Ascending aorta (tissue), 2 donors: ENCODE data around the gene ATP6V1G3. TPM values are rescaled to one million over a fixed set of nuclear protein-coding genes. Genes with fewer than 3 reads are reported as not detected.

ENCODE experiments used
- DNase-seq, 2 donors: peaks; one replicate each; pipeline ENCODE4 v3.0.0-alpha.2; 2019; ENCODE audit warnings: low spot score in 2 of 2
- H3K27ac ChIP-seq, 2 donors: fragments of 200-600 bp; sonication (generic); one replicate each; pipeline ENCODE4 v1.5.1; 2016 to 2017; ENCODE audit warnings: mild to moderate bottlenecking in 1 of 2
- H3K27me3 ChIP-seq: fragments of 200-600 bp; sonication (generic); one replicate; pipeline ENCODE4 v1.5.1; 2017
- H3K36me3 ChIP-seq, 2 donors: fragments of 200-600 bp; sonication (generic); one replicate each; pipeline ENCODE4 v1.5.1; 2016
- H3K4me1 ChIP-seq, 2 donors: fragments of 200-600 bp; sonication (generic); one replicate each; pipeline ENCODE4 v1.5.1; 2016 to 2017; ENCODE audit warnings: mild to moderate bottlenecking in 1 of 2
- H3K4me3 ChIP-seq, 2 donors: fragments of 200-600 bp; sonication (generic); one replicate each; pipeline ENCODE4 v1.5.1; 2016 to 2017; ENCODE audit warnings: mild to moderate bottlenecking in 1 of 2
- H3K9me3 ChIP-seq, 2 donors: fragments of 200-600 bp; sonication (generic); one replicate each; pipeline ENCODE4 v1.5.1; 2016
- CTCF ChIP-seq, 3 experiments: fragments of 200-600 bp in 2 of 3; fragments of 450-650 bp in 1 of 3; sonication (generic) in 2 of 3; IDR thresholded peaks; one replicate each; pipeline ENCODE4 v1.5.1; 2016 to 2019; ENCODE audit warnings: antibody characterized with exemption in 3 of 3, mild to moderate bottlenecking in 1 of 3, moderate library complexity in 1 of 3
- intact Hi-C: fragments of 100-400 bp; cut with DNase I; formaldehyde crosslinking; loops from one replicate; pipeline ENCODE4 v1.15.1; 2023
- total RNA-seq: library from RNA; depleted of rRNA; stranded (reverse); fragments of >200 nt; gene quantifications from one replicate; pipeline ENCODE4 v1.1.0, GENCODE V29; 2016

ATP6V1G3 gene
- total RNA-seq, 1 donor from 2014 or later, result not detected

- no peak for DNase-seq
- no peaks in the 10 kb centered on the region for H3K27me3 ChIP-seq
- H3K27ac ChIP-seq, result no peak overlapping the region
- H3K4me1 ChIP-seq, result no peaks in the 10 kb centered on the region
- no peak for TF ChIP-seq CTCF (IDR thresholded peaks at IDR 0.05)
- H3K9me3 ChIP-seq, result no peaks in the 10 kb centered on the region
- H3K36me3 ChIP-seq, result no peaks in the 10 kb centered on the region
- H3K4me3 ChIP-seq, result no peak overlapping the region
- intact Hi-C loops, result no loop called here
Measured at GRCh38 chr1:198494658-198495103, 45.8 kb downstream of the ATP6V1G3 start.

- DNase-seq, result no peak
- Histone ChIP-seq H3K27ac (no peak overlapping the region), H3K27me3 (no peaks in the 10 kb centered on the region), H3K4me1 (no peaks in the 10 kb centered on the region), H3K36me3 (no peaks in the 10 kb centered on the region), H3K4me3 (no peak overlapping the region), H3K9me3 (no peaks in the 10 kb centered on the region)
- intact Hi-C loops, result no loop called here
- no peak for TF ChIP-seq CTCF (IDR thresholded peaks at IDR 0.05)
Measured at GRCh38 chr1:198494139-198494538, 46.3 kb downstream of the ATP6V1G3 start.

DNA sequence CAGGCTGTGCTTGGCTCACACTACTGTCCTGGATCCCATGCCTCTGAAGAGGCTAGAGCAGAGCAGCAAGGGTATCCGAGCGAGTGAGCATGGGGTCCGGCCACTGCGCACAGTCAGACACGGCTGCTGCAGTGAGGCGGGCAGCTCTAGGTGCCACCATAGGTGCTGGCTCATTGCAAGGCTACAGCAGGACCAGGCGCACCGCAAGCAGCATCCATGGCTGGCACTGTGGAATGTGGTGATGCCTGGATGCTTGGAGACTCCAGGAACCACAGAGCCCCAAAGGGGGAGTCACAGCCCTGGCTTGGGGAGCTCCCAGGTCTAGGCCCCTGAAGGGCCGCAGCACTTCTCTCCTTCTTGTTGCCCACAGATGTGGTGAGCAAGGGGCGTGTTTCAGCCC is 47.2 kb downstream of the ATP6V1G3 start:
- no peaks in the 10 kb centered on the region for H3K36me3 ChIP-seq
- intact Hi-C loops, result no loop called here
- no peak overlapping the region for H3K4me3 ChIP-seq
- H3K9me3 ChIP-seq, result no peaks in the 10 kb centered on the region
- TF ChIP-seq CTCF (IDR thresholded peaks at IDR 0.05), result no peak
- no peaks in the 10 kb centered on the region for H3K27me3 ChIP-seq
- no peak for DNase-seq
- H3K4me1 ChIP-seq, result no peaks in the 10 kb centered on the region
- H3K27ac ChIP-seq, result no peak overlapping the region

DNA sequence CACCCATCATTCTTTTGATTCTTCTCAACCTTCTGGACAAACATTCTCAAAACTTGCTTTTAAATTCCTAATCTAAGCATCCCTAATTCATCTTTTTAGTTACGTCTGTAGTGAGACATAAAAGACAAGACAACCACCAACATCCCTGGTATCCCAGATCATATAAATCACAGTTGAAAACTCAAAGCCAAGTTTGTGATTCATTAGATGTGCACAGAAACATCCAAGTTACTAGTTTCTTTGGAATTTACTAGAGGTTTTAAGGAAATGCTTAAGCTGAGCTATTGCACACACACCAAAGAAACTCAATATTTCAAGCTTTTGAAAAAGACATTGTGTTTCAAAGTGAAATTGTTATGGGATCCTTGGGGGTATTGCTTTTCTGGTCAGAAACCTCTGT is 47.6 kb downstream of the ATP6V1G3 start:
- intact Hi-C loops, result no loop called here
- DNase-seq, result no peak
- TF ChIP-seq CTCF (IDR thresholded peaks at IDR 0.05), result no peak

DNA sequence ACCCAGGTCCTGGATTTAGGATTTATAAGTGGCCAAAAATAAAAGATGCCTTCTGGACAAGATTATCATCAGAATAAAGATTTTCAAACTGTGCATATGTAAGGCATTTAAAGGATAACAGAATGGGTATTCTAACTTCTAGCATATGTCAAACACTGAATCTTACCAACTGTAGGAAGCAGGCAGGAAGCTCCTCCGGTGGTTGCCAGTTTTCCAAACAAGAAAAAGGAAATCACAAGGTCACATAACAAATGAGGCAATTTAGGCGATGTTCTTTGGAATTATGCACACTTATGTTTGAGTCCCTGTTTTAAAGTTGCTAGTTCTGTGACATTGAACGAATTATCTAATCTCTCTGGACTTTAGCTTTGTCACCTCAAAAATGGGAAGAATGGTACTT is 48.9 kb downstream of the ATP6V1G3 start:
- DNase-seq, result no peak
- Histone ChIP-seq H3K9me3 (no peaks in the 10 kb centered on the region), H3K27me3 (no peaks in the 10 kb centered on the region), H3K4me3 (no peak overlapping the region), H3K36me3 (no peaks in the 10 kb centered on the region), H3K4me1 (no peaks in the 10 kb centered on the region), H3K27ac (no peak overlapping the region)
- intact Hi-C loops, result no loop called here
- TF ChIP-seq CTCF (IDR thresholded peaks at IDR 0.05), result no peak

More for the DNA sequence above, 47.6 kb downstream of the ATP6V1G3 start:
- Histone ChIP-seq H3K27ac (no peak overlapping the region), H3K27me3 (no peaks in the 10 kb centered on the region), H3K4me1 (no peaks in the 10 kb centered on the region), H3K9me3 (no peaks in the 10 kb centered on the region), H3K36me3 (no peaks in the 10 kb centered on the region), H3K4me3 (no peak overlapping the region)

GRCh38 chr1:198491028-198491427 is 49.5 kb downstream of the ATP6V1G3 start:
- no peak for TF ChIP-seq CTCF (IDR thresholded peaks at IDR 0.05)
- Histone ChIP-seq H3K36me3 (no peaks in the 10 kb centered on the region), H3K4me3 (no peak overlapping the region), H3K9me3 (no peaks in the 10 kb centered on the region), H3K27ac (no peak overlapping the region), H3K4me1 (no peaks in the 10 kb centered on the region), H3K27me3 (no peaks in the 10 kb centered on the region)
- intact Hi-C loops, result no loop called here
- DNase-seq, result no peak
